GM18907 (cell line): ENCODE data around the gene MIPOL1.
A peak's percentile ranks its signal among the peaks of the same experiment; 100 is the strongest.

Source experiments
- ATAC-seq: cut with Tn5 transposase; IDR thresholded peaks from one replicate; pipeline ENCODE4 v1.9.1; 2021; ENCODE audit warnings: mild to moderate bottlenecking, moderate library complexity; ENCODE audit not compliant: unreplicated experiment

The MIPOL1 gene

GRCh38 chr14:37594238-37594970 is 396.7 kb downstream of the MIPOL1 start:
- no peak for ATAC-seq

GRCh38 chr14:37594971-37595808 is 397.5 kb downstream of the MIPOL1 start, which contains the start of the genes FOXA1 and TTC6:
TSS of gene FOXA1 (minus strand) at chr14:37595249. CDS start at chr14:37594972, 277 bp downstream.
TSS of gene TTC6 (plus strand) at chr14:37595629. CDS start at chr14:37622065, 26,436 bp downstream.
- no peak for ATAC-seq

GRCh38 chr14:37595809-37596621 is 398.3 kb downstream of the MIPOL1 start:
- ATAC-seq: peak; percentile 72

- no peak for ATAC-seq
These were observed 399.2 kb downstream of the MIPOL1 start for GRCh38 chr14:37596790-37597472.

GRCh38 chr14:37597538-37597913 is 399.8 kb downstream of the MIPOL1 start:
- no peak for ATAC-seq

- ATAC-seq: no peak
These were observed 400.4 kb downstream of the MIPOL1 start for GRCh38 chr14:37597914-37598746.

- ATAC-seq: no peak
These were observed 401.2 kb downstream of the MIPOL1 start for GRCh38 chr14:37598747-37599506.

- ATAC-seq: no peak
These were observed 402.0 kb downstream of the MIPOL1 start for GRCh38 chr14:37599507-37600368.

GRCh38 chr14:37600880-37601741 is 403.4 kb downstream of the MIPOL1 start:
- ATAC-seq: no peak

GRCh38 chr14:37601865-37602264 is 404.1 kb downstream of the MIPOL1 start:
- no peak for ATAC-seq
